Measurements from ENCODE around the gene CDH4.

DNA sequence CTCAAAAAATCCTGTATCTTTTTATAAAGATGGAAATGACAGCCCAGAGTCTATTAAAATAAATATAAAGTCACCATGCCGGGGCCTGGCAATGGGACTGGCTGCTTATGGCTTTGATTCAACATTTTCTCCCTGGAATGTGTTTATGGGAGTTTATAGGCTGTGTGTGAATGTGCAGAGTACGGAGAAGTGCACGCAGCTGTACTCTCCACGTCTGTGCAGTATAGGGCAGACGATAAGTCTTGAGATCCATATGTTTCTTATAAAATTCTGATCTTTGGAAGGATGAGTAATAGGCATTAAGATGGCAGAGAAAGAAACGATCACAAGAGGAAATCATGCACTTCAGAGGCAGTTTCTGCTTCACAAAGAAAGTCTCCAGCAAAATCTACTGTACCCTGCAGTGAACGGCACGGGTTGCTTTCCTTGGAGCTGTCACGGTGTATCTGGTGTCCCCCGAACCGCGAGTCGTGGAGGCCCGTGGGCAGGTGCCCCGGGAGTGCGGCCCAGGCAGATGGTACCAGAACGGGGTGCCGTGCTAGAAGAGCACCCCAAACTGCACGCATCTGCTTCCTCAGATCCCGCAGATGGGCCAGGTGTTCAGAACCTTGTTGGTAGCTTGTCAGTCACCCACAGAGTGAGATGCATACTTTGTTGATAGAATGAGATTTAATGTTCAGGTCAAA lies 431.1 kb downstream of the CDH4 start:
- TF ChIP-seq CTCF (conservative IDR thresholded peaks at IDR 0.05) = no peak
- TF ChIP-seq ZFX (IDR thresholded peaks at IDR 0.05) = no peak

Measured in C4-2B (cell line).